ENCODE measurements around the gene KIF13A. TPM values are rescaled to one million over a fixed set of nuclear protein-coding genes. Genes with fewer than 3 reads are reported as not detected.

KIF13A gene
- total RNA-seq, 4 donors from 2014 or later = 36.3 to 47.5 (median 38.1) TPM

GRCh38 chr6:17712576-17712975, 274.9 kb downstream of the KIF13A start:
- TF ChIP-seq, protein P1, sequence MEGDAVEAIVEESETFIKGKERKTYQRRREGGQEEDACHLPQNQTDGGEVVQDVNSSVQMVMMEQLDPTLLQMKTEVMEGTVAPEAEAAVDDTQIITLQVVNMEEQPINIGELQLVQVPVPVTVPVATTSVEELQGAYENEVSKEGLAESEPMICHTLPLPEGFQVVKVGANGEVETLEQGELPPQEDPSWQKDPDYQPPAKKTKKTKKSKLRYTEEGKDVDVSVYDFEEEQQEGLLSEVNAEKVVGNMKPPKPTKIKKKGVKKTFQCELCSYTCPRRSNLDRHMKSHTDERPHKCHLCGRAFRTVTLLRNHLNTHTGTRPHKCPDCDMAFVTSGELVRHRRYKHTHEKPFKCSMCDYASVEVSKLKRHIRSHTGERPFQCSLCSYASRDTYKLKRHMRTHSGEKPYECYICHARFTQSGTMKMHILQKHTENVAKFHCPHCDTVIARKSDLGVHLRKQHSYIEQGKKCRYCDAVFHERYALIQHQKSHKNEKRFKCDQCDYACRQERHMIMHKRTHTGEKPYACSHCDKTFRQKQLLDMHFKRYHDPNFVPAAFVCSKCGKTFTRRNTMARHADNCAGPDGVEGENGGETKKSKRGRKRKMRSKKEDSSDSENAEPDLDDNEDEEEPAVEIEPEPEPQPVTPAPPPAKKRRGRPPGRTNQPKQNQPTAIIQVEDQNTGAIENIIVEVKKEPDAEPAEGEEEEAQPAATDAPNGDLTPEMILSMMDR (IDR thresholded peaks at IDR 0.05) = no peak
- no peak for TF ChIP-seq EP300 (IDR thresholded peaks at IDR 0.05; ENCODE audit: low read depth)
- no peak for TF ChIP-seq POLR2AphosphoS5 (IDR thresholded peaks at IDR 0.05)
- TF ChIP-seq POLR2A (IDR thresholded peaks at IDR 0.05) = no peak
- no peaks in the 10 kb centered on the region for H3K36me3 ChIP-seq
- peaks cover 0 to 5% (median 3%) of the 10 kb centered on the region in 4 donors for H3K4me1 ChIP-seq
- H3K27me3 ChIP-seq = no peaks in the 10 kb centered on the region
- H3K9me3 ChIP-seq = no peaks in the 10 kb centered on the region
- H3K4me3 ChIP-seq = no peak overlapping the region
- H3K27ac ChIP-seq = no peak overlapping the region
- in situ Hi-C loops (cut with MboI; ENCODE audit: low pct_ligation_motif_present in 1 of 4, low pct_unique_long_range_greater_than_20kb in 1 of 4, low sequenced_read_pairs in 3 of 4) (no loop called here), intact Hi-C loops (cut with DNase I; ENCODE audit: low total_unique reads) (no loop called here)
- WGBS, 2 donors (ENCODE audit: low coverage in 1 of 2) = 50% methylated on average over 1 of the region's 1 CpG; no CpG with 5 or more reads in 1 of the 2 donors
- no peak for DNase-seq

GRCh38 chr6:17710331-17710730, 277.1 kb downstream of the KIF13A start:
- intact Hi-C loops (cut with DNase I; ENCODE audit: low total_unique reads) (no loop called here), in situ Hi-C loops (cut with MboI; ENCODE audit: low pct_ligation_motif_present in 1 of 4, low pct_unique_long_range_greater_than_20kb in 1 of 4, low sequenced_read_pairs in 3 of 4) (no loop called here)
- WGBS, 2 donors (ENCODE audit: low coverage in 1 of 2) = 56 to 61% methylated on average over 3 of the region's 3 CpGs
- Histone ChIP-seq H3K27me3 (no peaks in the 10 kb centered on the region), H3K9me3 (no peaks in the 10 kb centered on the region), H3K36me3 (no peaks in the 10 kb centered on the region), H3K27ac (no peak overlapping the region), H3K4me1 (peaks cover 0 to 10% (median 5%) of the 10 kb centered on the region in 4 donors), H3K4me3 (no peak overlapping the region)
- TF ChIP-seq POLR2AphosphoS5 (IDR thresholded peaks at IDR 0.05) (no peak), POLR2A (IDR thresholded peaks at IDR 0.05) (no peak), EP300 (IDR thresholded peaks at IDR 0.05; ENCODE audit: low read depth) (no peak)
- TF ChIP-seq, protein P1 (IDR thresholded peaks at IDR 0.05) = no peak
- DNase-seq = no peak

GRCh38 chr6:17709476-17709875, 278.0 kb downstream of the KIF13A start:
- H3K27me3 ChIP-seq = no peaks in the 10 kb centered on the region
- no peak for TF ChIP-seq EP300 (IDR thresholded peaks at IDR 0.05; ENCODE audit: low read depth)
- TF ChIP-seq, protein P1 (IDR thresholded peaks at IDR 0.05) = no peak
- no peak for TF ChIP-seq POLR2A (IDR thresholded peaks at IDR 0.05)
- no peak for TF ChIP-seq POLR2AphosphoS5 (IDR thresholded peaks at IDR 0.05)
- in situ Hi-C loops (cut with MboI; ENCODE audit: low pct_ligation_motif_present in 1 of 4, low pct_unique_long_range_greater_than_20kb in 1 of 4, low sequenced_read_pairs in 3 of 4) = no loop called here
- no peaks in the 10 kb centered on the region for H3K36me3 ChIP-seq
- DNase-seq = no peak
- H3K9me3 ChIP-seq = no peaks in the 10 kb centered on the region
- WGBS, 2 donors (ENCODE audit: low coverage in 1 of 2) = 96 to 100% methylated on average over 2 of the region's 2 CpGs
- no peak overlapping the region for H3K4me3 ChIP-seq
- intact Hi-C loops (cut with DNase I; ENCODE audit: low total_unique reads) = no loop called here
- H3K4me1 ChIP-seq = peaks cover 4 to 19% (median 12%) of the 10 kb centered on the region in 4 donors
- no peak overlapping the region for H3K27ac ChIP-seq

Small RNA genes within 50 kb of the gene (small RNA-seq; reads per million reads assigned to genes)
- gene RF00019 (0 reads per million in 4 donors), gene RNA5SP204 (28.6 to 104 (median 67.4) reads per million in 4 donors)

Other genes starting within 250 kb of the KIF13A start
- gene NHLRC1, start 135.0 kb upstream of the KIF13A start, total RNA-seq = 1 to 10 TPM in 2 of 4 donors, not detected in 2; 1.1 to 2.1 TPM
- gene TPMT, start 167.4 kb upstream of the KIF13A start, total RNA-seq = 10 to 100 TPM; 15.1 to 53.5 (median 32.8) TPM
- gene KDM1B, start 167.8 kb upstream of the KIF13A start, total RNA-seq = 10 to 100 TPM; 18.9 to 70.7 (median 40.0) TPM